NCI-H1417 (cell line): ENCODE results near the gene TAS2R8.
"Not testable (repeated sequence)": the region's sequence is repeated elsewhere in the genome, so short reads cannot be mapped to it uniquely, and the experiment has no call there.

Source experiments
- DNase-seq, 3 experiments: peaks; one replicate each; lab custom pipeline; 2025; lab: John Stamatoyannopoulos, UW

Gene TAS2R8

GRCh38 chr12:10807186-10807585 lies at the start of gene TAS2R8:
Gene TAS2R8, minus strand, starts transcription at chr12:10807286. Its CDS starts 306 bp downstream, at chr12:10806980.
- no peak for DNase-seq

- DNase-seq = no peak
Observed at GRCh38 chr12:10855807-10856206, 48.7 kb upstream of the TAS2R8 start.

GRCh38 chr12:10853776-10854175 lies 46.7 kb upstream of the TAS2R8 start:
- no peak for DNase-seq

GRCh38 chr12:10851243-10851858 lies 44.3 kb upstream of the TAS2R8 start:
- DNase-seq = no peak

GRCh38 chr12:10849425-10849878 lies 42.4 kb upstream of the TAS2R8 start, which contains the start of gene PRR4:
Gene PRR4, minus strand, starts transcription at chr12:10849475. Its CDS starts 38 bp downstream, at chr12:10849437.
- no peak for DNase-seq

- DNase-seq = no peak
Observed at GRCh38 chr12:10847744-10848143, 40.7 kb upstream of the TAS2R8 start.

GRCh38 chr12:10842862-10843261 lies 35.8 kb upstream of the TAS2R8 start:
- no peak for DNase-seq

GRCh38 chr12:10838461-10838860 lies 31.4 kb upstream of the TAS2R8 start:
- no peak for DNase-seq

- no peak for DNase-seq
Observed at GRCh38 chr12:10829994-10830393, 22.9 kb upstream of the TAS2R8 start.

- no peak for DNase-seq
Observed at GRCh38 chr12:10826258-10826657, 19.2 kb upstream of the TAS2R8 start, which contains the start of gene TAS2R10. Gene TAS2R10, minus strand, starts transcription at chr12:10826358. Its CDS starts 89 bp downstream, at chr12:10826269.

GRCh38 chr12:10824957-10825356 lies 17.9 kb upstream of the TAS2R8 start:
- DNase-seq = no peak

- no peak for DNase-seq
Observed at GRCh38 chr12:10811883-10812536, 4.9 kb upstream of the TAS2R8 start.

- no peak for DNase-seq
Observed at GRCh38 chr12:10810068-10810467, 3.0 kb upstream of the TAS2R8 start, which contains the start of gene TAS2R9. Gene TAS2R9, minus strand, starts transcription at chr12:10810168. Its CDS starts 93 bp downstream, at chr12:10810075.

- peak in 1 of 3 experiments; percentile 55 for DNase-seq
Observed at GRCh38 chr12:10802587-10802986, 4.5 kb downstream of the TAS2R8 start, which contains the start of gene TAS2R7. Gene TAS2R7, minus strand, starts transcription at chr12:10802627. Its CDS starts 57 bp downstream, at chr12:10802570.

GRCh38 chr12:10801741-10802140 lies 5.3 kb downstream of the TAS2R8 start:
- no peak for DNase-seq

- DNase-seq = no peak
Observed at GRCh38 chr12:10794222-10794621, 12.9 kb downstream of the TAS2R8 start.

GRCh38 chr12:10791769-10792168 lies 15.3 kb downstream of the TAS2R8 start:
- DNase-seq = not testable (repeated sequence)

GRCh38 chr12:10783252-10783651 lies 23.8 kb downstream of the TAS2R8 start:
- no peak for DNase-seq

- no peak for DNase-seq
Observed at GRCh38 chr12:10779103-10779502, 28.0 kb downstream of the TAS2R8 start.

- DNase-seq = peak; percentile 4 to 81 (median 8)
Observed at GRCh38 chr12:10771132-10771733, 35.9 kb downstream of the TAS2R8 start.

- no peak for DNase-seq
Observed at GRCh38 chr12:10759657-10760056, 47.4 kb downstream of the TAS2R8 start.

GRCh38 chr12:10756194-10756593 lies 50.9 kb downstream of the TAS2R8 start:
- DNase-seq = no peak
